SIG-M5 treated with dmso at 0.1 percent for 504 hours (cell line): ENCODE results near the gene RBM12.
A peak's percentile ranks its signal among the peaks of the same experiment; 100 is the strongest.
"Not testable (repeated sequence)": the region's sequence is repeated elsewhere in the genome, so short reads cannot be mapped to it uniquely, and the experiment has no call there.

Experiments
- DNase-seq: peaks from one replicate; lab custom pipeline; 2025; ENCODE audit not compliant: unreplicated experiment; lab: John Stamatoyannopoulos, UW

Gene RBM12, protein sequence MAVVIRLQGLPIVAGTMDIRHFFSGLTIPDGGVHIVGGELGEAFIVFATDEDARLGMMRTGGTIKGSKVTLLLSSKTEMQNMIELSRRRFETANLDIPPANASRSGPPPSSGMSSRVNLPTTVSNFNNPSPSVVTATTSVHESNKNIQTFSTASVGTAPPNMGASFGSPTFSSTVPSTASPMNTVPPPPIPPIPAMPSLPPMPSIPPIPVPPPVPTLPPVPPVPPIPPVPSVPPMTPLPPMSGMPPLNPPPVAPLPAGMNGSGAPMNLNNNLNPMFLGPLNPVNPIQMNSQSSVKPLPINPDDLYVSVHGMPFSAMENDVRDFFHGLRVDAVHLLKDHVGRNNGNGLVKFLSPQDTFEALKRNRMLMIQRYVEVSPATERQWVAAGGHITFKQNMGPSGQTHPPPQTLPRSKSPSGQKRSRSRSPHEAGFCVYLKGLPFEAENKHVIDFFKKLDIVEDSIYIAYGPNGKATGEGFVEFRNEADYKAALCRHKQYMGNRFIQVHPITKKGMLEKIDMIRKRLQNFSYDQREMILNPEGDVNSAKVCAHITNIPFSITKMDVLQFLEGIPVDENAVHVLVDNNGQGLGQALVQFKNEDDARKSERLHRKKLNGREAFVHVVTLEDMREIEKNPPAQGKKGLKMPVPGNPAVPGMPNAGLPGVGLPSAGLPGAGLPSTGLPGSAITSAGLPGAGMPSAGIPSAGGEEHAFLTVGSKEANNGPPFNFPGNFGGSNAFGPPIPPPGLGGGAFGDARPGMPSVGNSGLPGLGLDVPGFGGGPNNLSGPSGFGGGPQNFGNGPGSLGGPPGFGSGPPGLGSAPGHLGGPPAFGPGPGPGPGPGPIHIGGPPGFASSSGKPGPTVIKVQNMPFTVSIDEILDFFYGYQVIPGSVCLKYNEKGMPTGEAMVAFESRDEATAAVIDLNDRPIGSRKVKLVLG

DNA sequence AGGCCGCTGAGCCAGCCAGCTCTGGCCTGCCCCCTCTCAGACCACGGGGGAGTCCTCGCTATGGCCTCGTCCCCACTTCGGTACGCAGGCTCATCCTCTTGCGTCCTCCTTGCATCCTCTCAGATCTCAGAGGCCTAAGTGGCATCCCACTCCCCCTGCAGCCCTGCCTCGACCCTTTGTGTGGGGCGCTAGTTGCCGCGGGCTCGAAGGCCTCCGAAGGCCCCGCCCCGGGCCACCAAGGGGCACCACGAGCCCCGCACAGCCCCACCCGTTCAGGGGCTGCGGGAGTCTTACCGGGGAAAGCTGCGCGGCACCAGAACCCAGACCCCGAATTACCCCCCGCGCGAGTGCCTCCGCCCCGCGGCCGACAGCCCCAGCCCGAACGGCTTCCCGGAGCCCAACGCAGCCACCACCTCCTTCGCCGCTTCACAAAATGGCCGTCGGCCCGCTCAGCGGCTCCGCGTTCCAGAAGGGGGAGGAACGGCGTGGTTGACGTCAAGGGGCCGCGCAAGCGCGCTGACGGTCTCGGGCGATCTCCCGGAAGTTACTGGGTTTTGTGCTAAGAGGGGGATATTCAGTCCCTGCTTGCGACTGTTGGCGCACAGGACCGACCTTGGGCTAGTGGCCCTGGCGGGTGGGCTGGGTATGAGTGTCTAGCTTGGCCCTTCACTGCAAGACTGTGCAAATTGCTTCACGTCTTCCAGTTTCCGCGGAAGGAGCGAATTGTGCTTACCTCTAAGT lies at the start of gene RBM12, which contains the start of gene CPNE1:
TSS of gene RBM12 (minus strand) at position 435 of the 741 bp plus-strand sequence. CDS start 9,578 bp downstream, outside the sequence.
TSS of gene CPNE1 (minus strand) at position 435 of the 741 bp plus-strand sequence. CDS start 31,977 bp downstream, outside the sequence.
- DNase-seq: peak; percentile 95

DNA sequence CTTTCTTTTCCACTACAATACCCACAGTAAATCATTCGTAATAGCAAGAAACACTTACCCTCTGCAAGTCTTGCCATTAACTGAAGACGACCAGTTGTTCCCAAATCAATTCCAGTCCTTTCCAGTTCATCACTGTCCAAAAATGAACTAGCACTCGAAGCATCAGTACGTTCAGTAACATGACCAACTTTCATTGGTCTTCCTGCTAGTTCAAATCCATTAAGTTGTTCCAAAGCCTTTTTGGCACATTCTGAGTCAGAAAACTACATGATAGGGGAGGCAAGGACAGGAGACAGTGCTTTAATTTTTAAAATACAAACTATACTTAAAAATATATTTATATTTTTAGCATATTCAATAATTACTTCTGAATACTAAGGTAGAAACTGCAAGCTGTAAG lies 49.4 kb upstream of the RBM12 start:
- DNase-seq: no peak

DNA sequence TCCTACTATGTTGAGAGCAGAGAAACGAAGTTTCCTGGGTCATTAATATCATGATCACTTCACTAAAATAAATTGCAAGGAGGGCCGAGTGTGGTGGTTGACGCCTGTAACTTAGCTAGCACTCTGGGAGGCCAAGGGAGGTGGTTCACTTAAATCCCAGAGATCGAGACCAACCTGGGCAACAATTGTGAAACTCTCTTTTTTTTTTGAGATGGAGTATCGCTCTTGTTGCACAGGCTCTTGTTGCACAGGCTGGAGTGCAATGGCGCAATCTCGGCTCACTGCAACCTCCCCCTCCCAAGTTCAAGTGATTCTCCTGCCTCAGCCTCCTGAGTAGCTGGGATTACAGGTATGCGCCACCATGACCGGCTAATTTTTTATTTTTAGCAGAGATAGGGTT lies 48.4 kb upstream of the RBM12 start:
- DNase-seq: not testable (repeated sequence)

DNA sequence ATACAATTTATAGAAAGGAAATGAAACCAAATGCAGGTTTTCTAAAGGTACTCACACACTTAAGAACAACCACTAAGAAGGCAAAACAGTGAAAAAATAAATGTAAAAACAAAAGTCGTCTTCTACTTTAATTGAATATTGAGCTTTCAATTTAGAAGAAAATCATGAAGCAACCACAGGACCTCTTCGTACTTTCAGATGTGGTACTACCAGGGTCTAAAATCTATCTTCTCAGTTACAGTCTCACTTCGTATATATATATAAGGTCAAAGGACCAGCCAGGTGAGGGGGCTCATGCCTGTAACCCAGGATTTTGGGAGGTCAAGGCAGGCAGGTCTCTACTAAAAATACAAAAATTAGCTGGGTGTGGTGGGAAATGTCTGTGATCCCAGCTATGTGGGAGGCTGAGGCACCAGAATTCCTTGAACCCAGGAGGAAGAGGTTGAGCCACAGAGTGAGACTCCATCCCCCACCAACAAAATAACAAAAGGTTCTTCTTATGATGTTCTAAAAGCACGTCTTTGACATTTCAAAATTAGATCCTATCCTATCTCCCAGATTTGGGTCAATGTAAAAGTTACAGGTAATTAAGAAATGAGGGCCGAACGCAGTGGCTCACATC lies 47.0 kb upstream of the RBM12 start:
- DNase-seq: no peak

DNA sequence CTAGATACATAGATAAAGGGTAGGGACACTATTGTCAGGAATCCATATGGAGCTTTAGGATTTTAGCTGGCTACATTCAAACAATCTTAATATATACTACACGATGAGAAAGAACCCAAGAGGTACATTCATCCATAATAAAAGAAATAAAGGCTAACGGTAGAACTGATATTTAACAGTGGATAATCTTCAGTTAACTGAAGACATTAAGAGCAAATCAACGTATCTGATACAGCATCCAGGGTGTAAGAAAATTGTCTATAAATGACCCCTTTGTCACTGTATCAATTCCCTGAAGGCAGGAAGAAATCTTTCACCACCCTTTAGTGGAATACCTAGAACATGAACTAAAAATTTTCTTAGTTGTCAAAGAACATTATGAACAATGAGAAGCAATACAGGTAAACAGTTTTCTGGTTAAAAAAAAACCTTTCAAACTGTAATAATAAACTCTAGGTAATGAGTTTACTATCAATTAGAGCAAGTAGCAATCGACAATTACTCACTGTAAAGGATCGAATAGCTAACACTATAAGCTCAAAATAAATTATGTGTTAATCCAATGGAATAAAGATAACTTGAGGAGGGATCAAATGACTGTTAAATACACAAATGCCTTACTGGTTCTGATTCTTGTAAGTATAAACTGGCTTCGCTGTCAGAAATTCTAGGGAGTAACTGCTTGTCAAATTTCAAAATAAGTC lies 46.3 kb upstream of the RBM12 start:
- DNase-seq: no peak

DNA sequence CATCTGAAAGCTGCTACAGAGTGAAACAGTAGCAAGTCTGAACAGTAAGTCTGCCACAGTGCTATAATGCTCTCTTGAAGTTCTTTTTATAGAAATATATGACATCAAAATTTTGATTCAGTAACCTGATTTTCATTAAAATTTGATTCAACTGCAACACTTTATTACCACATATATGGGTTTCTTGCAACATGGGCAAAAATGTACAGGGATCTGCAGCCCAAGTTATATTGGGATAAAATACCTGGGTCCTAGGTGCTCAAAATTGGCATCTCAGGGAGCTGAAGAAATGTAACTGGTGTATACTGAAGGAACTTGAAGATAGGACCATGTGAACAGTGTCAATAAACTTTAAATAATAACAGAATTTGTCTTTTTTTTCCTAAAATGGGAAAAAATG lies 45.3 kb upstream of the RBM12 start:
- no peak for DNase-seq

DNA sequence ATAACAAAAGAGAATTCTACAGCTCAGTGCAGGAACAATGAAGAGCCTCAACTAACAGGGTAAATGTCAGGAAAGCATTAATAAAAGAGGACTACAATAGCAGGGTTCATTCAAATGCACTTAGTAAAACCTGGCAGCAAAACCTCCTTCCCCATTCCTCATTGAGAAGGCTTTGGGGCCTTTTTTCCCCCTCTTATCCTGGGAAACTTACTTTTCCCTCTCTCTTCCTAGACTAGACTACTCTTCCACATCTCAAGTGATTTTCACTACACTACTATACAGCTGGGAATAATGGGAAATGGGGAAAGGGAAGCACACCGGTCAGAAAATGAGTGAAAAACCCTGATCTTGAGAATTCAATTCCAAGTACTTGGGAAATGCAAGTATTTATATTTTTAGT lies 44.6 kb upstream of the RBM12 start:
- no peak for DNase-seq

DNA sequence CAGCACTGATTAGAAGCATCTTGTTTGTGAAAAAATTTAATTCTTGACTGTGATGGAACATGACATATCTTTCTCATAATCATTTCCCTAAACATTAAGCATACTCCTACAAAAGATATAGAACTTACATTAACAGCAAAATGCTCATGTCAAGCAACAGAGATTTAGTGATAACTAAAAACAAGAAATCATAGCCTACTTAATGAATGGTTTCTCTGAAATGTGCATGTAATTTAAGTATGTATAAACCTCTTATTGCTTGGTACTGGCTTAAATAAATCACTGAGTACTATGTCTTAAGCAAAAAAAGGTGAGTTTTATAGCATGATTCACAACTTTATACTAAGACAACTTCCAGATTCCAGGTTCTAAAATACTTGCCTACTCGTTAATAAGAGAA lies 43.8 kb upstream of the RBM12 start:
- DNase-seq: no peak

DNA sequence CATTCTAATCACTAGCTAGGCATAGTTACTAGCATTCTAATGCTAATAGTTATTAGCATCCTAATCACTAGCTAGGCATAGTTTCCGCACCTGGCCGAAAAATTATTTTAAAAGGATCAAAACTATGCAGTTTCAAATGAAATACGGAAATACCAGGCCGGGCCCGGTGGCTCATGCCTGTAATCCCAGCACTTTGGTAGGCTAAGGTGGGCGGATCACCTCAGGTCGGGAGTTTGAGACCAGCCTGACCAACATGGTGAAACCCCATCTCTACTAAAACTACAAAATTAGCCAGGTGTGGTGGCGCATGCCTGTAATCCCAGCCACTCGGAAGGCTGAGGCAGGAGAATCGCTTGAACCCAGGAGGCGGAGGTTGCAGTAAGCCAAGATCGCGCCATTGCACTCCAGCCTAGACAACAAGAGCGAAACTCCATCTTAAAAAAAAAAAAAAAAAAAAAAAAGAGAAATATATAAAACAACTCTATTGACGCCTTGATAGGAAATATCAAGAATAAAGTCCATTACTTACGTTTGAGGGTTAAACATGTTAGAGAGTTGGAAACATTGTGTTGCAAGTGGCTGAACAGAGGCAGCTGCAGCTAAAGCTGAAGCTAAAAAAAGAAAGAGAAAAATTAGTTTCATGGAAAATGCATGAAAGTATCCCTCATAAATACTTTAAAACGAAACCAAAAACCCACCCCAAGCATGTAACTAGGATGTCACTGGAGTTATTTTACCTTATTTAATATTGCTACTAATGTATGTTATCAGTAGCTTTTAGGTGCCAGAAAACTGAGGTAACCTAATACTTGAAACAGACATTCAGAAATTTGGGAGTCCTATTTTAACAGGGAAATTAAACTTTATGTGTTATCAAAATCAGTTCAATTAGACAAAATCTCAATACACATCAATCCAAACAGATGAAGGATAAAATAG lies 42.2 kb upstream of the RBM12 start:
- DNase-seq: not testable (repeated sequence)

DNA sequence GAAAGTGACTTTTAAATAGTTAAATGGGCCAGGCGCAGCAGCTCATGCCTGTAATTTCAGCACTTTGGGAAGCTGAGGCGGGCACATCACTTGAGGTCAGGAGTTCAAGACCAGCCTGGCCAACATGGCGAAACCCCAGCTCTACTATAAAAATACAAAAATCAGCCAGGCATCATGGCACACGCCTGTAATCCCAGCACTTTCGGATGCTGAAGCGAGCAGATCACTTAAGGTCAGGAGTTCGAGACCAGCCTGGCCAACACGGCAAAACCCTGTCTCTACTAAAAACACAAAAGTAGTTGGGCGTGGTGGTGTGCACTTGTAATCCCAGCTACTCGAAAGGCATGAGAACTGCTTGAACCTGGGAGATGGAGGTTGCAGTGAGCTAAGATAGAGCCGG lies 41.2 kb upstream of the RBM12 start:
- DNase-seq: not testable (repeated sequence)

DNA sequence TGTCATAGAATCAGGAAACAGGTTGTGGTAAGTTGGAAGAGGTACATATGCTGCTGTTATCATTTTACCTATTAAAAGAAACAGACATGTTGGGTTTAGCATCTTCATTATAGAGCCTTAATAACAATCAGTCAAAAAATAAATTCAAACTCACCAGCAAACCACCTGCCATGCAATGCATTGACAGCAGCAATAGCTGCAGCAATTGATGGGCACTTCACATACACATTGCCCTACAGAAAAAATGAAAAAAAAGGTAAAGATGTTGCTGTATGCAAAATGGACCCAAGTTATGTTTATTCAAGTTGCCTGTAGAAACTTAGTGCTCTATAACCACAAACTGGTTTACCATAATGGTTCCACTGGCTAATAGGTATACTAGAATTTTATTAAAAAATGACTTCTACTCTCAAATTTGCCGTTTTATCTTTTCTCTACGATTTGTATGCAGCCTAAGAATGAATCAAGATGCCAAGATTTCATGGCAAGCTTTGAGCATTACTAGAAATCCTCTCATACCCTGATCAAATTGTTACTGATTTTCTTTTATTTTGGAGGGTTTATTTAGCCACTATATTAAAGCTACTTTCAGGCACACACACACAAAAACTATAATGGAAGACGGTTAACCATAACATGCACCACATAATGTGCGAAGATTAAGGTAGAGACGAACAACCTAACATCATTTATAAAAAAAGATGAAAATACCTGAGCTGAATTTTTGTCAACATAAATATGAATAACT lies 40.0 kb upstream of the RBM12 start:
- no peak for DNase-seq

DNA sequence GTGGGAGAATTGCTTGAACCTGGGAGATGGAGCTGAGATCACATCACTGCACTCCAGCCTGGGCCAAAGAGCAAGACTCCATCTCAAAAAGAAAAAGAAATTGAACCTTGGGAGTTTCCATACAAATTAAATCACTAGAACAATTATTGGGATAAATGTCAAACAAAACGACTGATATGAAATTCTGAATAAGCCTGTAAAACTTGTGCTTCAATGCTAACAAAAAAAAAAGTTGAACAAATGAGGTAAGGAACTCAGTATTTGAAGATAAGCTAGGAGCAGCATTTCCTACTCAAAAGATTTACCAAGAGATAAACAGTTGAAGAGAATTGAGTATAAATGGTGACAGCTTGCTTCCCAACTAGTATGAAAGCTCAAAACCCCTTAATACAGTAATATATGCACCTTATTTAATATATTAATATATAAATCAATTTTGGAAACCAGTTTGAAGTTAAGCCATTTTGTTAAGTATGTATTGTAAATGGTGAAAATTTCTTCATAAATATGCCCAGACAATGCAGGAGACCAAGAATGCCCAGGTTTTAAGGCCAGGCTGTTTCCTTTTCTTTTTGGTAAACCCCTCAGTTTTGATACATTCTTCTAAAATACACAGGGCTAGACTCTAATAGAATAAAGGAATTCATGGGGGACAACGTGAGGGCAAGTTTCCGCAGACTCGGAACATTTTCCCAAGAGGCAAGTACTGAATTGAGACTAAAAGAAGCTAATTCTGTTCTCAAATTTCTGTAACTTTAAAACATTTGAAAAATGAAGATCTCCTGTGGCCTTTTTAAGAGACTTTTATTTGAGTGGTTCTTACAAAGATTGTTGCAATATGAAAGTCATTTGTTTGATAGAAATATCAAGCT lies 38.4 kb upstream of the RBM12 start:
- DNase-seq: no peak

DNA sequence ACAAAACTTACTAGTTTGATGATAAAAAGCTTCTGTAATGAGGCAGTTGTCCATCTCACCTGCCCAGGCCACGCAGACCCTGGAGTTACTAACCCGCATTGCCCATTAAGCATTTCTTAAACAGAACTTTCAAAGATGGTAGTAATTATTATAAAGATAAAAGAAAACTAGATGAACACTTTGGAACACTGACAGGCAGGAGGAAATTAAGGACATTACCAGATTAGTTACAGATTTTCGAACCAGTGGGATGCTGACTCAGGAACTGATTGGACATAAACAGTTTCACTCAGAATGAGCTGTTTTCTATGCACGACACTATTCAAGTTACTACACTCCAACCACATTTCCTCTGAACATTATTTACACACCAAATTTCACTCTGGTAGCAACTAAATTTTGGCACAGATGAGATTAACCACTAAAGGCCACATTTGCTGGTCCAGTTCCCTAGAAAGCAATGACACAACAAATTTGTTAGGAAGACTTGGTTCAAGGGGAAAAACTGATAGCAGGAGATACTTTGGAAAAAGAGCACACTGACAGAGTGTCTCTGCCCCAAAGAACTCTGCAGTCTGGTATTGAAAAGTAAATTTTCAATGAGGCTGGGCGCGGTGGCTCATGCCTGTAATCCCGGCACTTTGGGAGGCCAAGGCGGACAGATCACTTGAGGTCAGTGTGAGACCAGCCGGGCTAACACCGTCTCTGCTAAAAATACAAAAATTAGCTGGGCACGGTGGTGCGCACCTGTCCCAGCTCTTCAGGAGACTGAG lies 37.5 kb upstream of the RBM12 start:
- no peak for DNase-seq

DNA sequence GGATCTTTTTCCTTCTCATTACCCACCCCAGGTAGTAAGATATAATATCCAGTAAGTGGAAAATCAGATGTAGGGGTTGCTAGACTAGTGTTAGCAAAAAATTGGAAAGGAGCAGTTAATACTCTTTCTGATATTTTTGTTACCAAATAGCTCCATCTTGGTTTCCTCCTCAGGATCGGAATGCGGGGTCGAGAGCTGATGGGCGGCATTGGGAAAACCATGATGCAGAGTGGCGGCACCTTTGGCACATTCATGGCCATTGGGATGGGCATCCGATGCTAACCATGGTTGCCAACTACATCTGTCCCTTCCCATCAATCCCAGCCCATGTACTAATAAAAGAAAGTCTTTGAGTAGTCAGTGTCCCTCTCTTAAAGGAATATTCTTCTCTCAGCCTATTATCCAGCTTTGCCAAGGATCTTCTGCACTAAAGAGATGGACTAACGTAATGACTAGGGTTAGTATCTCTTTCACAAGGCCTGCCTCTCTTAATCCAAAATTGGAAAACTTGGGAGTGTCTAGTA lies 36.0 kb upstream of the RBM12 start:
- DNase-seq: no peak

DNA sequence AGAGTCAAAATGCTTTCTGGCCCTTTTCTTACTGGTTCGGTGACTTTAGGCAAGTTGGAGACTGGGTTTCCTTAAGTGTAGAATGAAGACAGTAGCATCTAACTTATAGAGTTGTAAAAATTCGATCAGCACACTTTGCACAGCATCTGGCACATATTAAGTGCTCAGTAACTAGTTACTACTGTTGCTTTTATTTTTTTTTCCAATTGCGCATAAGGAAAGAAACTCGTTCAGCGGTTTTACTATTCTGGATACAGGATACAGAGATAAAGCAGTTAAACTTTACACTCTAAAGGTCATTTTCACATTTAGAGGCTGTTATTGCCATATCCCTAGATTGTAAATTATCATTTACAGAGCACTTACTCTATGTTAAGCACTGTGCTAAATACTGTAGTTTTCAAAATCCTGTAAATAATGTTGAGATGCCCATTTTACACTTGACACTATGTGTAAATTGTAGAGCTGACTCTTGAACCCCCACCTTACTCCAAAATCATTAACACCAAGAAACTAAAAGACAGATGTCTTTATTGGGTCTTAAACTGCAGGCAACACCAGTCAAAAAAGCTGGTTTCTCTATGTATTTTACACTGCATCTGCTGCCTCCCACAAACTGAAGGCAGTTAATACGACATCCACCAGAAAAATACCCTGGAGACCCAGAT lies 35.4 kb upstream of the RBM12 start:
- no peak for DNase-seq
